ENCODE data around the gene LRP4. TPM values are rescaled to one million over a fixed set of nuclear protein-coding genes. Genes with fewer than 3 reads are reported as not detected.
A peak's percentile ranks its signal among the peaks of the same experiment; 100 is the strongest.

The LRP4 gene
- polyA plus RNA-seq, 3 donors, result not detected

- H3K27ac Mint-ChIP-seq, result peak overlapping the region in 1 of 7 donors; percentile 64
- H3K4me1 Mint-ChIP-seq, result peaks cover 16% of the 10 kb centered on the region
- no peak overlapping the region for H3K4me3 Mint-ChIP-seq
- Histone ChIP-seq H4K20me1 (ENCODE audit: insufficient read depth, low read length) (no peaks in the 10 kb centered on the region), H3K36me3 (replicated peaks in 1 of 2; ENCODE audit: control insufficient read depth in 1 of 2, insufficient read depth in 2 of 2, low read length in 2 of 2) (no peaks in the 10 kb centered on the region), H3K4me2 (replicated peaks; ENCODE audit: extremely low read depth, low read length, poor library complexity, severe bottlenecking) (no peak overlapping the region), H3K27ac (ENCODE audit: low read depth in 1 of 2, low read length in 2 of 2) (no peak overlapping the region), H3K4me1 (ENCODE audit: control insufficient read depth in 1 of 2, insufficient read depth in 2 of 2, low read length in 2 of 2) (peaks cover 4 to 8% of the 10 kb centered on the region in 2 donors), H2AFZ (ENCODE audit: insufficient read depth, low read depth, low read length, poor library complexity, severe bottlenecking) (no peak overlapping the region), H3K4me3 (replicated peaks in 1 of 3; ENCODE audit: low read depth in 2 of 3, low read length in 3 of 3) (no peak overlapping the region), H3K9ac (ENCODE audit: insufficient read depth, low read length, poor library complexity, severe bottlenecking) (no peak overlapping the region), H3K27me3 (ENCODE audit: control insufficient read depth in 2 of 2, insufficient read depth in 2 of 2, low read length in 2 of 2) (no peaks in the 10 kb centered on the region), H3K9me3 (replicated peaks in 1 of 2; ENCODE audit: control insufficient read depth in 1 of 2, insufficient read depth in 1 of 2, low read length in 2 of 2) (no peaks in the 10 kb centered on the region), H3K79me2 (ENCODE audit: insufficient read depth, low read length) (no peaks in the 10 kb centered on the region)
- no peaks in the 10 kb centered on the region for H3K9me3 Mint-ChIP-seq
- no CpG with 5 or more reads among the region's 1 CpG for WGBS (ENCODE audit: insufficient coverage)
- DNase-seq, result no peak
- no peaks in the 10 kb centered on the region for H3K27me3 Mint-ChIP-seq (ENCODE audit: low read depth in 3 of 3)
- no peaks in the 10 kb centered on the region for H3K36me3 Mint-ChIP-seq
- intact Hi-C loops (cut with micrococcal nuclease), result no loop called here
- TF ChIP-seq CTCF (IDR thresholded peaks at IDR 0.05), result no peak
Observed at GRCh38 chr11:46951864-46952263, 33.5 kb upstream of the LRP4 start.

GRCh38 chr11:46949297-46949696, 30.9 kb upstream of the LRP4 start:
- Histone ChIP-seq H3K27me3 (ENCODE audit: control insufficient read depth in 2 of 2, insufficient read depth in 2 of 2, low read length in 2 of 2) (no peaks in the 10 kb centered on the region), H3K4me1 (ENCODE audit: control insufficient read depth in 1 of 2, insufficient read depth in 2 of 2, low read length in 2 of 2) (peaks cover 4 to 8% of the 10 kb centered on the region in 2 donors), H2AFZ (ENCODE audit: insufficient read depth, low read depth, low read length, poor library complexity, severe bottlenecking) (no peak overlapping the region), H3K4me2 (replicated peaks; ENCODE audit: extremely low read depth, low read length, poor library complexity, severe bottlenecking) (no peak overlapping the region), H3K36me3 (replicated peaks in 1 of 2; ENCODE audit: control insufficient read depth in 1 of 2, insufficient read depth in 2 of 2, low read length in 2 of 2) (no peaks in the 10 kb centered on the region), H3K9ac (ENCODE audit: insufficient read depth, low read length, poor library complexity, severe bottlenecking) (no peak overlapping the region), H3K79me2 (ENCODE audit: insufficient read depth, low read length) (no peaks in the 10 kb centered on the region), H3K4me3 (replicated peaks in 1 of 3; ENCODE audit: low read depth in 2 of 3, low read length in 3 of 3) (no peak overlapping the region), H3K9me3 (replicated peaks in 1 of 2; ENCODE audit: control insufficient read depth in 1 of 2, insufficient read depth in 1 of 2, low read length in 2 of 2) (no peaks in the 10 kb centered on the region), H3K27ac (ENCODE audit: low read depth in 1 of 2, low read length in 2 of 2) (no peak overlapping the region), H4K20me1 (ENCODE audit: insufficient read depth, low read length) (no peaks in the 10 kb centered on the region)
- Mint-ChIP-seq H3K36me3 (no peaks in the 10 kb centered on the region), H3K4me1 (peaks cover 16% of the 10 kb centered on the region), H3K27ac (no peak overlapping the region), H3K4me3 (no peak overlapping the region), H3K9me3 (no peaks in the 10 kb centered on the region), H3K27me3 (ENCODE audit: low read depth in 3 of 3) (no peaks in the 10 kb centered on the region)
- WGBS (ENCODE audit: insufficient coverage), result no CpG with 5 or more reads among the region's 1 CpG
- intact Hi-C loops (cut with micrococcal nuclease), result no loop called here
- no peak for DNase-seq
- TF ChIP-seq CTCF (IDR thresholded peaks at IDR 0.05), result no peak

All from CD14-positive monocyte (primary cell).